Heart right ventricle (tissue), 16 donors: Measurements from ENCODE around the gene JUNB. TPM values are rescaled to one million over a fixed set of nuclear protein-coding genes. Genes with fewer than 3 reads are reported as not detected.
A peak's percentile ranks its signal among the peaks of the same experiment; 100 is the strongest.

Experiments
- ATAC-seq, 8 donors: fragments of 200-7000 bp; cut with Tn5 transposase; one replicate each; pipeline ENCODE4 v1.9.1; 2020; ENCODE audit warnings: mild to moderate bottlenecking in 8 of 8, moderate library complexity in 8 of 8, moderate number of reproducible peaks in 1 of 8
- DNase-seq, 2 donors: peaks; one replicate each; pipeline ENCODE4 v3.0.0-alpha.2; 2020
- H3K27ac ChIP-seq, 10 donors: fragments of 200-600 bp; sonication (generic) in 2 of 10; one replicate each; pipeline versions ENCODE4 v1.5.0 to v1.8.0; 2020 to 2022; ENCODE audit warnings: mild to moderate bottlenecking in 3 of 10
- H3K27me3 ChIP-seq, 7 donors: fragments of 200-600 bp; one replicate each; pipeline ENCODE4 v1.8.0; 2021 to 2022; ENCODE audit warnings: mild to moderate bottlenecking in 2 of 7
- H3K36me3 ChIP-seq, 9 donors: fragments of 200-600 bp; sonication (generic) in 1 of 9; one replicate each; pipeline versions ENCODE4 v1.5.0 to v1.8.0; 2020 to 2022; ENCODE audit warnings: mild to moderate bottlenecking in 2 of 9
- H3K4me1 ChIP-seq, 9 donors: fragments of 200-600 bp; sonication (generic) in 1 of 9; one replicate each; pipeline versions ENCODE4 v1.5.0 to v1.8.0; 2020 to 2022; ENCODE audit warnings: mild to moderate bottlenecking in 4 of 9
- H3K4me3 ChIP-seq, 10 donors: fragments of 200-600 bp; sonication (generic) in 2 of 10; one replicate each; pipeline versions ENCODE4 v1.5.0 to v1.8.0; 2020 to 2022; ENCODE audit warnings: mild to moderate bottlenecking in 7 of 10, moderate library complexity in 2 of 10
- H3K9me3 ChIP-seq, 11 donors: fragments of 200-600 bp in 10 of 11; sonication (generic) in 2 of 11; one replicate each; pipeline versions ENCODE4 v1.5.0 to v1.8.0; 2013 to 2022; ENCODE audit warnings: mild to moderate bottlenecking in 2 of 11, control low read depth in 1 of 11, moderate library complexity in 1 of 11
- WGBS, 2 donors: extraction: QIAGEN DNeasy Blood & Tissue Kit; methylation state at CpG; one replicate each; pipeline ENCODE4 v1.1.7; 2013; ENCODE audit warnings: inconsistent platforms in 1 of 2; 5-methylcytosine and 5-hydroxymethylcytosine counted together
- intact Hi-C, 10 donors: fragments of 100-400 bp; cut with DNase I; formaldehyde crosslinking; loops; one replicate each; pipeline versions ENCODE4 v1.11.1 to v1.14.2; 2022
- polyA plus RNA-seq, 2 donors: library from polyadenylated mRNA; stranded (reverse); fragments of 200-250 nt; gene quantifications; one replicate each; pipeline ENCODE4 v1.2.3, GENCODE V29; 2013
- total RNA-seq, 10 donors: library from RNA; stranded (reverse); fragmentation: NEBNext Ultra II Directional in 3 of 10; extraction: Animal tissue kit (Norgen Biotek cat#: 25700) in 3 of 10; gene quantifications; one replicate each; pipeline versions ENCODE4 v1.2.1 to v1.2.4, GENCODE V29; 2021 to 2023
- TF ChIP-seq, protein P1 (sequence below), 9 donors: fragments of 200-600 bp; sonication (generic) in 2 of 9; IDR thresholded peaks; one replicate each; pipeline versions ENCODE4 v1.5.0 to v1.8.0; 2021 to 2022; ENCODE audit warnings: antibody characterized with exemption in 9 of 9, mild to moderate bottlenecking in 5 of 9, moderate library complexity in 1 of 9
- donor health status: Arrhythmogenic right ventricular cardiomyopathy.
- donor health status: ischemic (EF 13 %, LVEDD 7.1; RV severe dilation, severe dysfunction).
- donor health status: healthy with polysubstance abuse.
- donor health status: DM: no; HTN: yes; CAD: no.
- donor health status: DM: no; HTN: no; CAD: no.
- donor health status: ischemic (EF 25% LVEDD 6.9; RV normal size, moderate dysfunction).
- donor health status: ischemic (EF 25% LVEDD 5.7; RV mildly dilated, moderate dysfunction).
- donor health status: healthy.
- donor health status: DM: yes; HTN: yes; CAD: no.
- donor health status: Ischemic cardiomyopathy.
- donor health status: ischemic (EF 35%, LVEDD 5.7; RV mildly dilated, moderate dysfunction).
- donor health status: nonischemic (EF 11% LVEDD 7.7; RV severe dilation, severe dysfunction).
- donor health status: DM: yes; HTN: yes; CAD: no.
- donor health status: PGD.
- donor health status: ischemic (EF 29% LVEDD 5.4; RV normal size, mild dysfunction).
- donor health status: nonischemic (EF 23%, LVEDD 6.1; RV moderate dilation, normal function).

Gene JUNB
- total and polyA plus RNA-seq, 12 donors: 22.4 to 247 (median 65.7) TPM

DNA sequence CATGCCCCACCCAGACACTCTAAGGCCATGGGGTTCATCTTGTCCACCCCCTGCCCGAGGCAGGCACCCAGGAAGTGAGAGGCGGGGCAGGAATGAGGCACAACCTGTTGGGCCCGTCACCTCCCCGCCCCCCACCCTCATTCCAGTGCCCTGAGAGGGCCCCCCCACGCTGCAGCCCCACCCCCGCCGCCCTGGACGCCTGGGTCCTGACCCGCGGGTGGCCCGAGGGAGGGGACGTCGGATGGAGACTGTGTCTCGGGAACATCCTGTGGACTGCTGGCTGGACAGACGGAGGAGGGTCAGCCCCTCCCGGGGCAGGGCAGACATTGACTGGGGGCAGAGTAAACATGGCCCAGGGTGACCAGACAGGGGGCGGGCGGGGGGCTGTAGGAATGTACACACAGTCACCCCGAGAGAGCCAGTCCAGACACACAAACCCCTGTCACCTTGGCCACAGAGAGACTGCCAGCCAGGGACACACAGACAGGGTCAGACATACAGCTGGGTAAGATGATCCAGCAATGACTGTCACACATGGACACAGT, 7.4 kb upstream of the JUNB start:
- Histone ChIP-seq H3K4me3 (peak overlapping the region in 6 of 10 donors; percentile 52 to 63 (median 58)), H3K4me1 (peaks cover 55 to 94% (median 70%) of the 10 kb centered on the region in 9 donors)

DNA sequence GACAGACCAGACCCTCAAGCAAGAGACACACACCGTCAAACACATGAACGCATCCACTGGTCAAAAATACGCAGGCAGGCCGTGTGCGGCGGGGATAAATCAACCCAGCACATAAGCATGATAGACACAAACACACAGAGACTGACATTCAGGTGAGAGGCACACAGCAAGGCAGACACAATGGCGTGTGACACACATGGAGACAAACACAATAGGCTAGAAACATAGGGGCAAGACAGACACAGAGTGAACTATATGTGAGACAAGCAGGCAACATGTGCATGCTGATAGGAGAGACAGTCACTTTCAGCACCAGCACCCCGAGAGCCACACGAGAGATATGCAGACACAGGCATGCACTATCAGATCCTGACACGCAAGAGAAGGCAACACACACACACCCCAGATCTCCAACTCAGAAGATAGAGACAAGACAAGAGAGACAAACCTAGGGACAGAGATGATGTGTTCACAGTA, 6.9 kb upstream of the JUNB start:
- DNase-seq (no peak), ATAC-seq (no peak)
- no peaks in the 10 kb centered on the region for H3K9me3 ChIP-seq
- no peak overlapping the region for H3K4me3 ChIP-seq
- intact Hi-C loops: no loop called here
- H3K36me3 ChIP-seq: no peaks in the 10 kb centered on the region
- H3K27me3 ChIP-seq: no peaks in the 10 kb centered on the region
- peaks cover 51 to 94% (median 72%) of the 10 kb centered on the region in 9 donors for H3K4me1 ChIP-seq
- peak overlapping the region; percentile 89 to 100 (median 99) for H3K27ac ChIP-seq
- 51 to 52% methylated on average over 10 of the region's 10 CpGs for WGBS, 2 donors
- TF ChIP-seq, protein P1, sequence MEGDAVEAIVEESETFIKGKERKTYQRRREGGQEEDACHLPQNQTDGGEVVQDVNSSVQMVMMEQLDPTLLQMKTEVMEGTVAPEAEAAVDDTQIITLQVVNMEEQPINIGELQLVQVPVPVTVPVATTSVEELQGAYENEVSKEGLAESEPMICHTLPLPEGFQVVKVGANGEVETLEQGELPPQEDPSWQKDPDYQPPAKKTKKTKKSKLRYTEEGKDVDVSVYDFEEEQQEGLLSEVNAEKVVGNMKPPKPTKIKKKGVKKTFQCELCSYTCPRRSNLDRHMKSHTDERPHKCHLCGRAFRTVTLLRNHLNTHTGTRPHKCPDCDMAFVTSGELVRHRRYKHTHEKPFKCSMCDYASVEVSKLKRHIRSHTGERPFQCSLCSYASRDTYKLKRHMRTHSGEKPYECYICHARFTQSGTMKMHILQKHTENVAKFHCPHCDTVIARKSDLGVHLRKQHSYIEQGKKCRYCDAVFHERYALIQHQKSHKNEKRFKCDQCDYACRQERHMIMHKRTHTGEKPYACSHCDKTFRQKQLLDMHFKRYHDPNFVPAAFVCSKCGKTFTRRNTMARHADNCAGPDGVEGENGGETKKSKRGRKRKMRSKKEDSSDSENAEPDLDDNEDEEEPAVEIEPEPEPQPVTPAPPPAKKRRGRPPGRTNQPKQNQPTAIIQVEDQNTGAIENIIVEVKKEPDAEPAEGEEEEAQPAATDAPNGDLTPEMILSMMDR (IDR thresholded peaks at IDR 0.05): no peak

More for the DNA sequence above, 7.4 kb upstream of the JUNB start:
- WGBS, 2 donors: 14 to 19% methylated on average over 19 of the region's 19 CpGs
- Histone ChIP-seq H3K27me3 (no peaks in the 10 kb centered on the region), H3K27ac (peak overlapping the region; percentile 89 to 100 (median 99)), H3K9me3 (no peaks in the 10 kb centered on the region), H3K36me3 (no peaks in the 10 kb centered on the region)
- intact Hi-C loops: no loop called here
- peak; percentile 63 to 78 for DNase-seq
- TF ChIP-seq, protein P1 (IDR thresholded peaks at IDR 0.05): no peak
- ATAC-seq: peak in 7 of 8 donors; percentile 2 to 48 (median 25)

DNA sequence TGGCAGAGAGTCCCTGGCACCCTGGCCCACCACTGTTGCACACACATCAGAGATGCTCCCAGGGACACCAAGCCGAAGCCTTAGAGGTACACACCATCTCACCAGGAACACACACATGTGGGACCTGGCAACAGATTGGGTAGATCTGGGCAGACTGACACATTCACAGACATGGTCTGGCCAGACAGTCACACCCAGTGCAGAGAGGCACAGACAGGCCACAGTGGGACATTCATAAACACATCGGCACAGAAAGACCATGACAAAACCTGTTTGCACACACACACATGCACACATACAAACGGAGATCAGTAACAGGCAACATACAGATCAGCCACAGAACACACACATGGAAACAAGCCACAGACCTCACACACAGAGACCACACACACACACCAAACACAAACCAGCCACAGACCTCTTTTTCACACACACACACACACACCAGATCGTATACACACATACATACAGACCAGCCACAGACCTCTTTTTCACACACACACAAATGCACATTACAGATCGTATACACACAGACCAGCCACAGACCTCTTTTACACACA, 6.3 kb upstream of the JUNB start:
- TF ChIP-seq, protein P1 (IDR thresholded peaks at IDR 0.05): no peak
- no peak for DNase-seq
- H3K27me3 ChIP-seq: no peaks in the 10 kb centered on the region
- 65 to 77% methylated on average over 5 of the region's 5 CpGs for WGBS, 2 donors
- ATAC-seq: no peak
- H3K4me1 ChIP-seq: peaks cover 51 to 89% (median 72%) of the 10 kb centered on the region in 9 donors
- no peaks in the 10 kb centered on the region for H3K36me3 ChIP-seq
- H3K27ac ChIP-seq: peak overlapping the region in 9 of 10 donors; percentile 89 to 100 (median 99)
- no peaks in the 10 kb centered on the region for H3K9me3 ChIP-seq
- intact Hi-C loops: no loop called here
- H3K4me3 ChIP-seq: peak overlapping the region in 2 of 10 donors; percentile 7 to 19

DNA sequence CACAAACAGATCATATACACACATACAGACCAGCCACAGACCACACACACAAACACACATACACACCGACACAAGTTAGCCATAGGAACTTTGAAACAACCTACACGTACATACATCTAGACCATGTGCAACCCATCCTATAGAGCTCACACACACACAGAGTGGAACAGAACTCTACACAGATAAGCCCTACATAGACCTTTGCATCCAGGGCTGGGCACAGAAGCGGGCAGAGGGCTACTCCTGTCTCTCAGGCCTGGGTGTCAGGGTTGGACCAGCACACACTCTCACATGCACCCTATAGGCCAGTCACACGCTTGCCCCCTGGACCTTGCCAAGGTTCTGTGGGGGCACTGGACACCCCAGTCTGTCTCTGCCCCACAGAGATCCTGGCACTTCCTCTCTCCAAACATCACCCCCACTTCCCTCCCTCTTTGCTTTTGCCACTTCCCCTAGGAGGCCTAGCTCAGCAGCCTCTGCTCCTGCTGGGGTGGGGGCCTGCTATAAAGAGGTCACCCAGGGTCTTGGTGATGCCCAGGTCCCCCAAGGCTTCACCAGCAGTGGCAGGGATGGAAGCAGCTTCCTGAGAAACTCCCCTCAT, 5.8 kb upstream of the JUNB start:
- WGBS, 2 donors: 77 to 81% methylated on average over 4 of the region's 4 CpGs
- H3K9me3 ChIP-seq: no peaks in the 10 kb centered on the region
- intact Hi-C loops: no loop called here
- DNase-seq (peak; percentile 16 to 42), ATAC-seq (no peak)
- TF ChIP-seq, protein P1 (IDR thresholded peaks at IDR 0.05): no peak
- H3K4me1 ChIP-seq: peaks cover 52 to 88% (median 76%) of the 10 kb centered on the region in 9 donors
- H3K27me3 ChIP-seq: no peaks in the 10 kb centered on the region
- no peaks in the 10 kb centered on the region for H3K36me3 ChIP-seq
- peak overlapping the region; percentile 94 to 100 (median 99) for H3K27ac ChIP-seq
- H3K4me3 ChIP-seq: peak overlapping the region in 2 of 10 donors; percentile 7 to 19
